SK-N-SH (cell line): ENCODE results near the gene MYADML2. TPM values are rescaled to one million over a fixed set of nuclear protein-coding genes. Genes with fewer than 3 reads are reported as not detected.

ENCODE experiments used
- CTCF ChIA-PET: fragments of 300-600, 350-600 bp; formaldehyde crosslinking; extraction: SDS; loops from one replicate; lab custom pipeline; 2021; lab: Yijun Ruan, JAX
- POLR2A ChIA-PET: fragments of 350-600 bp; sonication (Branson Sonifier 250); formaldehyde crosslinking; extraction: SDS; loops from one replicate; lab custom pipeline; 2020; ENCODE audit warnings: antibody characterized with exemption, inconsistent platforms; lab: Yijun Ruan, JAX
- DNase-seq: peaks from one replicate; pipeline ENCODE4 v3.0.0; 2012
- H2AFZ ChIP-seq: fragments of 200-600 bp; sonication (generic); 2 replicates; pipeline ENCODE4 v1.8.1; 2016; ENCODE audit warnings: antibody characterized with exemption, mild to moderate bottlenecking, low read depth
- H3F3A ChIP-seq: fragments of 200-600 bp; sonication (generic); replicated peaks from 2 replicates; pipeline ENCODE3; 2016; ENCODE audit warnings: antibody characterized with exemption, mild to moderate bottlenecking; ENCODE audit not compliant: insufficient read depth
- H3K27ac ChIP-seq, 2 experiments: fragments of 200-500 bp in 1 of 2; fragments of 200-600 bp in 1 of 2; sonication (Bioruptor generic) in 1 of 2; sonication (generic), shearing (Covaris generic) in 1 of 2; 2 replicates each; pipeline versions ENCODE4 v1.5.1 to v1.6.1; 2014 to 2016; ENCODE audit warnings: low read depth in 2 of 2, inconsistent platforms in 1 of 2, low read length in 1 of 2, mild to moderate bottlenecking in 1 of 2, mixed read lengths in 1 of 2
- H3K27me3 ChIP-seq: fragments of 200-600 bp; sonication (generic), shearing (Covaris generic); 2 replicates; pipeline ENCODE4 v1.6.1; 2016; ENCODE audit warnings: mixed run types; ENCODE audit not compliant: insufficient read depth
- H3K36me3 ChIP-seq, 2 experiments: fragments of 200-500 bp in 1 of 2; fragments of 200-600 bp in 1 of 2; sonication (Bioruptor generic) in 1 of 2; sonication (generic) in 1 of 2; replicated peaks in 1 of 2; 2 replicates each; pipeline versions ENCODE3 to v1.5.1; 2014 to 2016; ENCODE audit warnings: low read length in 1 of 2, mild to moderate bottlenecking in 1 of 2; ENCODE audit not compliant: insufficient read depth in 2 of 2, control insufficient read depth in 1 of 2
- H3K4me1 ChIP-seq, 2 experiments: fragments of 200-500 bp in 1 of 2; fragments of 200-600 bp in 1 of 2; sonication (Bioruptor generic) in 1 of 2; sonication (generic), shearing (Covaris generic) in 1 of 2; 2 replicates each; pipeline versions ENCODE4 v1.5.1 to v1.6.1; 2014 to 2016; ENCODE audit warnings: low read depth in 1 of 2, low read length in 1 of 2, mixed run types in 1 of 2; ENCODE audit not compliant: insufficient read depth in 2 of 2, control insufficient read depth in 1 of 2
- H3K4me2 ChIP-seq: fragments of 200-600 bp; sonication (generic), shearing (Covaris generic); 2 replicates; pipeline ENCODE4 v1.6.1; 2017; ENCODE audit warnings: mixed run types
- H3K4me3 ChIP-seq, 2 experiments: fragments of 200-500 bp in 1 of 2; fragments of 200-600 bp in 1 of 2; sonication (Bioruptor generic) in 1 of 2; sonication (generic), shearing (Covaris generic) in 1 of 2; 2 replicates each; pipeline versions ENCODE4 v1.5.1 to v1.8.1; 2014 to 2016; ENCODE audit warnings: low read depth in 2 of 2, inconsistent platforms in 1 of 2, low read length in 1 of 2, mild to moderate bottlenecking in 1 of 2, mixed read lengths in 1 of 2, moderate library complexity in 1 of 2
- H3K79me2 ChIP-seq: fragments of 200-600 bp; sonication (generic); 2 replicates; pipeline ENCODE4 v1.8.1; 2017; ENCODE audit warnings: mild to moderate bottlenecking; ENCODE audit not compliant: insufficient read depth
- H3K9ac ChIP-seq: fragments of 200-600 bp; sonication (generic); 2 replicates; pipeline ENCODE4 v1.6.1; 2017; ENCODE audit warnings: mixed run types
- H3K9me2 ChIP-seq: fragments of 200-600 bp; sonication (generic); 2 replicates; pipeline ENCODE4 v1.6.1; 2017; ENCODE audit warnings: mixed run types
- H3K9me3 ChIP-seq: fragments of 200-600 bp; sonication (generic); 2 replicates; pipeline ENCODE4 v1.6.1; 2017; ENCODE audit warnings: mixed run types, mild to moderate bottlenecking, moderate library complexity
- H4K20me1 ChIP-seq: fragments of 200-600 bp; sonication (generic); 2 replicates; pipeline ENCODE4 v1.6.1; 2017; ENCODE audit warnings: mild to moderate bottlenecking, mixed run types; ENCODE audit not compliant: insufficient read depth
- FOXM1 ChIP-seq: IDR thresholded peaks from 2 replicates; pipeline ENCODE4 v1.4.0; 2012; ENCODE audit warnings: low read depth, mild to moderate bottlenecking
- GABPA ChIP-seq: IDR thresholded peaks from 2 replicates; pipeline ENCODE4 v1.4.0; 2012; ENCODE audit warnings: low read depth, mild to moderate bottlenecking
- JUND ChIP-seq: IDR thresholded peaks from 2 replicates; pipeline ENCODE4 v1.4.0; 2012
- MAX ChIP-seq: IDR thresholded peaks from 2 replicates; pipeline ENCODE4 v1.4.0; 2012; ENCODE audit warnings: low read depth
- MEF2A ChIP-seq: IDR thresholded peaks from 2 replicates; pipeline ENCODE4 v1.4.0; 2012; ENCODE audit warnings: low read depth, borderline replicate concordance
- PBX3 ChIP-seq: IDR thresholded peaks from 2 replicates; pipeline ENCODE4; 2012
- RCOR1 ChIP-seq: fragments of 150-350 bp; IDR thresholded peaks from 2 replicates; pipeline ENCODE4 v1.6.1; 2017; ENCODE audit warnings: antibody characterized with exemption, low read length
- REST ChIP-seq: IDR thresholded peaks from 2 replicates; pipeline ENCODE4 v1.6.1; 2012; ENCODE audit warnings: mild to moderate bottlenecking, low read depth, low read length, moderate library complexity
- RFX5 ChIP-seq: IDR thresholded peaks from 2 replicates; pipeline ENCODE4 v1.6.1; 2012; ENCODE audit warnings: mild to moderate bottlenecking, improper control_type of control experiment, low read length
- SIN3A ChIP-seq: IDR thresholded peaks from 2 replicates; pipeline ENCODE4 v1.6.1; 2012; ENCODE audit warnings: low read depth, mild to moderate bottlenecking, low read length, moderate library complexity, borderline replicate concordance
- TAF1 ChIP-seq: IDR thresholded peaks from 2 replicates; pipeline ENCODE4 v1.6.1; 2012; ENCODE audit warnings: low read depth, mild to moderate bottlenecking, low read length, moderate library complexity, borderline replicate concordance
- TCF12 ChIP-seq: IDR thresholded peaks from 2 replicates; pipeline ENCODE4 v1.4.0; 2012
- TEAD4 ChIP-seq: IDR thresholded peaks from 2 replicates; pipeline ENCODE4 v1.4.0; 2012; ENCODE audit warnings: mild to moderate bottlenecking, borderline replicate concordance; ENCODE audit not compliant: insufficient read depth
- USF1 ChIP-seq: IDR thresholded peaks from 2 replicates; pipeline ENCODE4 v1.4.0; 2012; ENCODE audit warnings: low read depth, borderline replicate concordance
- ZBTB33 ChIP-seq: IDR thresholded peaks from 2 replicates; pipeline ENCODE4 v1.4.0; 2012; ENCODE audit warnings: low read depth, borderline replicate concordance
- WGBS: methylation state at CpG from one replicate; pipeline ENCODE4 v1.1.6; 2017; ENCODE audit warnings: low lambda C conversion rate; 5-methylcytosine and 5-hydroxymethylcytosine counted together
- polyA plus RNA-seq, 3 experiments: library from polyadenylated mRNA; depleted of rRNA; stranded (reverse); fragments of >200 nt; gene quantifications; 2 replicates each; pipeline ENCODE4 v1.2.3, GENCODE V29; 2012

Gene MYADML2
- polyA plus RNA-seq, 1 of the 3 experiments (the other 2 are of a cell fraction): not detected

GRCh38 chr17:81911969-81912368, 35.1 kb downstream of the MYADML2 start:
- Histone ChIP-seq H3K36me3 (peaks cover 27 to 67% of the 10 kb centered on the region in 2 experiments), H3K27ac (peak overlapping the region in 1 of 2 experiments; percentile 43; a peak in 2 of 4 replicates), H2AFZ (no peak overlapping the region), H3K27me3 (no peaks in the 10 kb centered on the region), H3F3A (peaks cover 19% of the 10 kb centered on the region), H3K4me1 (peaks cover 13 to 25% of the 10 kb centered on the region in 2 experiments), H3K9me3 (no peaks in the 10 kb centered on the region), H3K9ac (no peak overlapping the region), H3K4me3 (no peak overlapping the region), H3K4me2 (no peak overlapping the region), H3K79me2 (peaks cover 28% of the 10 kb centered on the region), H3K9me2 (no peaks in the 10 kb centered on the region), H4K20me1 (peaks cover 32% of the 10 kb centered on the region)
- ChIA-PET CTCF (interaction anchor here (0.7 to 3.8 kb wide), 6 partner anchors 13 to 242 kb away, joined by 3 to 20 read pairs (median 4); no protein-coding TSS in a partner anchor), POLR2A (no interaction called here)
- 91% methylated on average over 16 of the region's 19 CpGs for whole genome bisulfite sequencing
- TF ChIP-seq RFX5 (no peak), RCOR1 (no peak), TCF12 (no peak), TAF1 (no peak), ZBTB33 (no peak), MEF2A (no peak), PBX3 (no peak), GABPA (no peak), FOXM1 (no peak), REST (no peak), USF1 (no peak), TEAD4 (no peak), MAX (no peak), JUND (no peak), SIN3A (no peak)
- no peak for DNase-seq
